SKM-1 treated with dmso at 0.1 percent for 144 hours (cell line): ENCODE data around the gene PEAK1.
A peak's percentile ranks its signal among the peaks of the same experiment; 100 is the strongest.

Experiments
- DNase-seq: peaks from one replicate; lab custom pipeline; 2025; ENCODE audit not compliant: unreplicated experiment; lab: John Stamatoyannopoulos, UW

Gene PEAK1

DNA sequence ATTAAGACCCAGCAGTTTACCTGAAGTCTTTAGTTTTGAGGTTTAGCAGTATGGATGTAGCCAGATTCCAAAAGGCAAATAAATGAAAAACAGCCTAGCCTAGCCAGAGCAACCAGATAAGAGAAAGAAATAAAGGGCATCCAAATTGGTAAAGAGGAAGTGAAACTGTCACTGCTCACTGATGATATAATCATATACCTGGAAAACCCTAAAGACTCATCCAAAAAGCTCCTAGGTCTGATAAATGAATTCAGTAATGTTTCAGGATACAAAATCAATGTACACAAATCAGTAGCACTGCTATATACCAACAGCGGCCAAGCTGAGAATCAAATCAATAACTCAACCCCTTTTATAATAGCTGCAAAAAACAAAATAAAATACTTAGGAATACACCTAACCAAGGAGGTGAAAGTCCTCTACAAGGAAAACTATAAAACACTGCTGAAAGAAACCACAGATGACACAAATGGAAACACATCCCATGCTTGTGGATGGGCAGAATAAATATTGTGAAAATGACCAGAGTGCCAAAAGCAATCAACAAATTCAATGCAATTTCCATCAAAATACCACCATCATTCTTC lies 13.6 kb downstream of the PEAK1 start:
- peak; percentile 10 for DNase-seq

DNA sequence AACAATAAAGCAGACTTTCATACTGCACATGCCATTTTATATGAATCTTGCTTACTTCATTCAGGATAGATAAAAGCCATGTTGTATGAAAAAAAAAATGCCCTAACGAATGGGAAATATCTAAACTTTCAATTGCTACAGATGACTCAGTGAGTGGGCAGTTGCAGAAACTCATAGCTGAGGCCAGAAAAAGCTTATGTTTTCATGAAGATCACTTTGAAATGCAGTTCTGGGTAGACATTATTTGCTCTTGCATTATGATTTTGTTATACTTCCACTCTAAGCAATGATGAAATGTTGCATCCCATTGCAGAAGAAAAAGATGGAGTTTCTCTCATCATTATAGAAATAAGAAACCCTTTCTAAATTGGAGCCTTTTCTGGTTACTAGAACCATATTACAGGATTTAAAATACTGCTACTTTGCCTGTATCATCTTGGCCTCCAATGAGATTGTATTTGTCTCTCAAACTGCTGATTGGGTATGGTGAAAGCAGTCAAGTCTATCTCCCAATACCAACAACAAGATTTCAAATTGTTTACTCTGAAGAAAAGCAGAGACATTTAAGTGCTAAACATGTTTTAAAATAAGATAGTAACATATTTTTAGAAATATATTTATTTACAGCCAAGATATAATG lies 17.0 kb downstream of the PEAK1 start:
- DNase-seq, result no peak

DNA sequence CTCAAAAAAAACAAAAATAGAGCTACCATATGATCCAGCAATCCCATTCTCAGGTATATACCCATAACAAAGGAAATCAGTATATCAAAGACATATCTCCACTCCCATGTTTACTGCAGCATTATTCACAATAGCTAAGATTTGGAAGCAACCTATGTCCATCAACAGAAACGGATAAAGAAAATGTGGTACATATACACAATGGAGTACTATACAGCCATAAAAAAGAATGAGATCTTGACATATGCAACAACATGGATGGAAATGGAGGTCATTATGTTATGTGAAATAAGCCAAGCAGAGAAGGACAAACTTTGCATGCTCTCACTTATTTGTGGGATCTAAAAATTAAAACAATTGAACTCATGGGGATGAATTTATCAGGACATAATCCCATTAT lies 19.6 kb downstream of the PEAK1 start:
- no peak for DNase-seq

DNA sequence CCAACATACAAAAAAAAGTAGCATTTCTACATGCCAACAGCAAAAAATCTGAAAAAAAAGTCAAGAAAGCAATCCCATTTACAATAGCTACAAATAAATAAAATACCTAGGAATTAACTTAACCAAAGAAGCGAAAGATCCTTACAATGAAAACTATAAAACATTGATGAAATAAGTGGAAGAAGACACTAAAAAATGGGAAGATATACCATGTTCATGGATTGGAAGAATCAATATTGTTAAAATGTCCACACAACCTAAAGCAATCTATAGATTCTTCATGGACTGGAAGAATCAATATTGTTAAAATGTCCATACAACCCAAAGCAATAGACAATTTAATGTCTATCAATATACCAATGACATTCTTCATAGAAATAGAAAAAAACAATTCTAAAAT lies 21.0 kb downstream of the PEAK1 start:
- DNase-seq, result no peak

DNA sequence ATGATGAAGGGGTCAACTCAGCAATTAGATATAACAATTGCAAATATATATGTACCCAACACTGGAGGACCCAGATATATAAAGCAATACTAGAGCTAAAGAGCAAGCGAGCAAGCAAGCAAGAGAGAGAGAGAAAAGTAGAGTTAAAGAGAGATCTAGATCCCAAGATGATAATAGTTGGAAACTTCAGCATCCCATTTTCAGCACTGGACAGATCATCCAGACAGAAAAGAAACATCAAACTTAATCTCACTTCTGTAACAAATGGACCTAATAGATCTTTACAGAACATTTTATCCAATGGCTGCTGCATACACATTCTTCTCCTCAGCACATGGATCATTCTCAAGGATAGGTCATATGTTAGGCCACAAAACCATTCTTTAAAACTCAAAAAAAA lies 23.2 kb downstream of the PEAK1 start:
- no peak for DNase-seq

DNA sequence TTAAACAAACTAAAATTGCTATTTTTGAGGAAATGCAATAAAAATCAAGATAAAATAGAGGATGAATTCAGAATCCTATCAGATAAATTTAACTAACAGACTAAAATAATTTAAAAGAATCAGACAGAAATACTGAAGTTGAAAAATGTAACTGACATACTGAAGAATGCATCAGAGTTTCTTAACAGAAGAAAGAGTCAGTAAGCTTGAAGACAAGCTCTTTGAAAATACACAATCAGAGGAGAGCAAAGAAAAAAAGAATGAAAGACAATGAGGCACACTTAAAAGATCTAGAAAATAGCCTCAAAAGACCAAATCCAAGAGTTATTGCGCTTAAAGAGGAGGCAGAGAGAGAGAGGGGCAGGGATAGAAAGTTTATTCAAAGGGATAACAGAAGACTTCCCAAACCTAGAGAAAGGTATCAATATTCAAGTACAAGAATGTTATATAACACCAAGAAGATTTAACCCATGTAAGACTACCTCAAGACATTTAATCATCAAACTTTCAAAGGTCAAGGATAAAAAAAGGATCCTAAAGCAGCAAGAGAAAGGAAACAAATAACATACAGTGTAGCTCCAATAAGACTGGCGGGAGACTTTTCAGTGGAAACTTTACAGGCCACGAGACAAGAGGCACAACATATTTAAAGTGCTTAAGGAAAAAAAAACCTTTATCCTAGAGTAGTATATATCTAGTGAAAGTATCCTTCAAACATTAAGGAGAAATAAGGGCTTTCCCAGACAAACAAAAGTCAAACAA lies 24.7 kb downstream of the PEAK1 start:
- no peak for DNase-seq

DNA sequence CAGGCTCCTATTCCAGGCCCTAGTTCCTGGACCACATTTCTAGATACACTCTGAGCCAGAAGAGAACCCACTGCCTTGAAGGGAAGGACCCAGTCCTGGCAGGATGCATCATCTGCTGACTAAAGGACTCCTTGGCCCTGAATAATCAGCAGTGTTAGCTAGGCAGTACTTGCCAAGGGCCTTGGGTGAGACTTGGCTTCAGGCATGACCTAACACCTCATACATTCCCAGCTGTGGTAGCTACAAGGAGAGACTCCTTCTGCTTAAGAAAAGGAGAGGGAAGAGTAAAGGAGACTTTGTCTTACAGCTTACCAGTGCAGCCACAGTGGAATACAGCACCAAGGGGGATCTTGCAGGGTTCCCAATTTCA lies 26.4 kb downstream of the PEAK1 start:
- DNase-seq, result no peak

DNA sequence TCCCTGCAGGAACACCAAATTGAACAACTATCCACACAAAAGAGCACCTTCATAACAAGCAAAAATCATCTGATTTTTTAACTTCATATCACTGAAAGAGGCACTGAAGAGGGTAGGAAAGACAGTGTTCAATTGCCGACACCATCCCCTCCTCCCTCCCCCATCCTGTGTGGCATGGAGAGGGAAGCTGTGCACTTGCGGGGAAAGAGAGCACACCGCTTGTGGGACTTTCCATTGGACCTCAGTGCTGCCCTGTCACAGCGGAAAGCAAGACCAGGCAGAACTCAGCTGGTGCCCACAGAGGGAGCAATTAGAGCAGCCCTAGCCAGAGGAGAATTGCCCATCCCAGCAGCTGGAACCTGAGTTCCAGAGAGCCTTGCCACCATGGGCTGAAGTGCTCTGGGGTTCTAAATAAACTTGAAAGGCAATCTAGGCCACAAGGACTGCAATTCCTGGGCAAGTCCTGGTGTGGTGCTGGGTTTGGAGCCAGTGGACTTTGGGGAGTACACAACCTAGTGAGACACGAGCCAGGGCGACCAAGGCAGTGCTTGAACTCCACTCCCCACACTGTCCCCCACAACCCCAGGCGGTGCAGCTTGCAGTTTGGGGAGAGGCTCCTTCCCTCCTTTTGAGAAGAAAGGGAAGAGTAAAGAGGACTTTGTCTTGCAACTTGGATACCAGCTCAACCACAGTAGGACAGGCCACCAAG lies 27.0 kb downstream of the PEAK1 start:
- DNase-seq, result no peak

DNA sequence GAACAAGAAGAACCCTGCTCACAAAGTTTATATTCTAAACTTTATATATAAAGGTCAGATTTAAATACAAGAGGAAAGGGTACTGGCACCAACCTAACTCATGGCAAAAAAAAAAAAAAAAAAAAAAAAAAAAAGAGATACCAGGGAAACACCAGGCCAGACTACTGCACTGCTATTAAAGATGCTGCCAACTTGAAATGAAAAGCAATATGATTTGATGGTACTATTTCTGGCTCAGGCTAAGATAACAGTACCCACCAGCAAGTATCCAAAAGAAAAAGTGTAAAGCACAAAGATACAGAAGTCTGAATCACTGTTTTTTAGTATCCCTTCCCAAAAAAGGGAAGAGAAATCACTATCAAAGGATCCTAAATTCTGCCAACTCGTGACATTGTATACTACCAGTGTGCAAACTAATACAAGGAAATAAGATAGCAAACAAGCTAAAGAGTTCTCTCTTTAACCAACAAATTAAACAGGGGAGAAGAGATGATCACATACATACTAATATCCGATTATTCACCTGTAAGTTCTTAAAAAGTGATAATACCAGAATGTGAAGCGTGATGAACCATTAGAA lies 28.4 kb downstream of the PEAK1 start:
- no peak for DNase-seq

DNA sequence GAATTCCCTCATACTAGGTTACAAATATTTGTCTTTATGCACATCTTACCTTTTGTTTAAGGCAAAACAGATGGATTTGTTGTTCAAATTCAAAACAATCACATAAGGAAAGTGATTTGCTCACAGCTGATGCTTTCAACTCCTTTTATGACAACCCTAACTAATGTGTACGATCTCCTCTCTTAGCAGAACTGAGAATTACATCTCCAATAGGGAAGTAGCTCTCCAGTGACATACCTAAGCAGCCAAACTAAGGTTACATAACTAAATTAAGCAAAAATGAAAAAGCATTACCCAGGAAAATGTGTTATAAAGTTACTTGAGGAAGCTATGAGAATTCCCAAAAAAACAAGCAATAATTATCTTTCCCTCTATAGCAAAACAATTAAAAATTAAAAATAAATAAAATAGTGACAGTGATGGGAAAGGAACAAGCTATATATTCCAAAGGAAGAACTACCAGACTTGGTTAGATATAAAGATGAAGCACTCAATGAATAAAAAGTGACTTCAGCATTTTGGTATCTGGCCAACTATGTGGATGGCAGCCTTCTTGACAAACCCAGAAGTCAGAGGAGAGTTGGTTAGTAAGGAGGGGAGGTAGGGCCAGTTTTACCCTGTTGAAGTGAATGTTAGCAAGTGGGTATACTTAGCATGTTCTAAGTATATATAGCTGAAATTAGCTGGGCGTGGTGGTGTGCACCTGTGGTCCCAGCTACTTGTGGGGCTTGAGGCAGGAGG lies 32.4 kb downstream of the PEAK1 start:
- peak; percentile 42 for DNase-seq

DNA sequence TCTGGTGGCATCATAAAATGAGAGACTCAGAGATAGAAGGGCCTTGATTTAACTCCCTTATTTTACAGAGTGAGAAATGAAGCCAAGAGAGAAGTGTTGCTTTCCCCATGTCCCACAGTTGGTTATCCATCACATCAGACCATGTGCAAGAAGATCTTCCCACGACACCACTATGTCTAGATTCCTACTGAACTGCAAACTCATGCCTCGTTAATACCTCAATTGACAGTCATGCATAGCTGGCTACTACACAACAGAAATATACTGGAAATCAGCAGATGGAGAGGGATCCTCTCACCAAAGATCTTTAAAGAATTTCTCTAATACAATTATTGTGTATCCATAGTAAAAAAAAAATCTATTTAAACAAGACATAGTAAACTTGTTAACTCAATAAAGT lies 33.3 kb downstream of the PEAK1 start:
- DNase-seq, result no peak

DNA sequence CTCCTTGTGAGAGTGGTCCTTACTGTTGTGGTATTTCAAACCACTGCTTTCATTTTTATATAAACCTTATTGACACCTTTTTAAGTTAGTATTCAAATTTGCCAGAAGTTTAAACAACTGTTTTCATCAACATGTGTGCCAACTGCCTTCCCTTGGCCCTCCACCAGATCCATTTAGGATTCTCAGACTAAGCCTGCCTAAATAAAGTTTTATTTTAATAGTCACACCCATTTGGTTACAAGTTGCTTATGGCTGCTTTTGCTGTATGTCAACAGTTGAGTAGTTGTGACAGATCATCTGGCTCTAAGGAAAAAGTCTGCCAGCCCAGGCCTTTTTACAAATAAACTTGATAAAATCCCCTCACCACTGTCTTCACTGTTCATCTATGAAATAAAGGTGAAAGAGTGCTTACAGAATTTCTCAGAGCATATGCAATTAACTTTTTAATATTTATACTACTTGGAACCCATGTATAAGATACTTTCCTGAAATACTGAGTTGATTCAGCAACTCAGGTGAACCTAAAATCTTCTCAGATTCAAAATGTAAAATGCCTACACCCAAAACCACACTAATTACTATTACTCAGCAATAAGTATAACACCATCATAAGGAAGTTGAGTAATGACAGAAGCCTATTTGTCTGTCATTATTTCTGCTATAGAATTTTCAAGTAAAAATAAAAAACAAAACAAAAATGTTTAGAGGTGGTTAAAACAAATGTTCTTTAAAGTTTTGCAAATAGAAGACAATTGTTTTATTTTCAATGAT lies 35.1 kb downstream of the PEAK1 start:
- DNase-seq, result no peak

DNA sequence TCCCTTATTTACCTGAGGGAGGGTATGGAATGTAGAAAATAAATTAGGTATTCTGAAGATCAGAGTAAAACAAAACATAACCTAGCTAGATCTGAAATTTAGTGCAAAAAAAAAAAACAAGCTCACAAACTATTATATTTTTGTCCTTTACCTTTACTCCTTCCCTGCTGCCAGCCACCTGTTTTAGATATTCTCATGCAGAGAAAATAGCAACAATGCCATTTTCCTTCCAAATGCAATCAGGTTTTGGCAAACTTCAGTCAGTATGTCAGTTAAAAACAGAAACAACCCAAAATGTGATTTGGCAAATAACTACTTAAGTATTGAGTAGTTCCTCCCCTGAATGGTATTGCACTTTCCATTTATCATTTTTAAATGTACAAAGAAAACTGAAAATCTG lies 35.8 kb downstream of the PEAK1 start:
- DNase-seq, result no peak

DNA sequence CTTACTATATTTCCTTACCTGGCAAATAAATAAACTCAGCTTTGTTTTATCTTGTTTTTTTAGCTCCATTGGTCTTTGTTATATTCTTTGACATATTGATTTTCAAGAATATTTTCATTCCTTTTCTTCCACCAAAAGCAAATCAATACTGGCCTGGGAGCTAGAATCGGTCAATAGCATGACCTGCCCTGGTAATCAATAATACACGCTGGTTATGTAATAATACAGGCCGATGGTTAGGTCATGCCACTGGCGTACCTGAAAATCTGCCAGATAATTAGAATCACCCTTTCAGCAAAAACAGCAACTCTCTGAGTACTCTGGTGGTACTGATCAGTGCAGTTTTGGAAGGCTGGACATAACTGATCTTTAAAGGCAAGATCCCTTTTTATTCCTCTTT lies 39.9 kb downstream of the PEAK1 start:
- DNase-seq, result no peak

DNA sequence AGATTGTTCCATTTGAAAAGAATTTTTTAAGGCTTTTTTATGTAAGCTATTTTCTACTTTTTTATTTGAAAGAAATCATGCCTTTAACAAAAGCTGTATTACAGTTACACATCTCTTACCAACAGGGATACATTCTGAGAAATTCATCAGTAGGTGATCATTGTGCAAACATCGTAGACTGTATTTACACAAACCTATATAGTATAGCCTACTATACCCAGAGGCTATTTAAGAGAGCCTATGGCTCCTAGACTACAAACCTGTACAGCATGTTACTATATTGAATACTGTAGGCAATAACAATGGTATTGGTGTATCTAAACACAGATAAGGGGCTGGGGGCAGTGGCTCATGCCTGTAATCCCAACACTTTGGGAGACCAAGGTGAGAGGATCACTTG lies 43.1 kb downstream of the PEAK1 start:
- DNase-seq, result no peak

DNA sequence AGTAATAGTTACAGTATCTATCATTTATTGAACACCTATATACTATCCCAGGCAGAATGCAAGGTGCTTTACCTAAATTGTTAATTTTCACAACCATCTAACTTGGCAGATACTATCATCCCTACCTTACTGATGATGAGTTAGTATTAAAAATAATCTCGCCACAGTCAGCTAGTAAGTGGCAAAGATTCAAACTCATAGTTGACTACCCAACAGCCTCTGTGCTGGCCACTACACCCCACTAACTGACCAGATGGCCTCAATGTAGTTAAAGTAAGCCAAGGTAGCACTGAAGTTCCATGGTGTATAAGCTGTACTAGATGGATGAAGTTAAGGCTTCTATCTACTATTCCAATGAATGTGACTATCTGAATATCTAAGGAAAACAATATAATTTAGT lies 44.8 kb downstream of the PEAK1 start:
- DNase-seq, result no peak

DNA sequence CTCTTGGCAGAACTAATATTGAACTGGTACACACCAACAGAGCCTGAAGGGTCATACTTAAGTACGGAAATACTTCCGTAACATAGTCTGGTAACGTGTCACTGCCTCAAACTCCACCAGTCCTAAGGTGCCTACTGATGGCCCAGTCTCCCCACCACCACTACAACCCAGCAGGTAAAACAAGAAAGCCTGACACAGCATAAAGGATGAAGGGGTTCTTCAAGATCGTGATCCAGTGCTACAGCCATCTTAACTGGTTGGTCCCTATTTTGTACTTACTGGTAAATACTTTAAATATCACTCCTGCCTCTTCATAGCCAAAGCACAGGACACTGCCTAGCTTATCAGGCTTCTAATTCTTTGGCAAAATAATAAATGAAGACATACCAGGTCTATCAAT lies 46.5 kb downstream of the PEAK1 start:
- DNase-seq, result no peak

DNA sequence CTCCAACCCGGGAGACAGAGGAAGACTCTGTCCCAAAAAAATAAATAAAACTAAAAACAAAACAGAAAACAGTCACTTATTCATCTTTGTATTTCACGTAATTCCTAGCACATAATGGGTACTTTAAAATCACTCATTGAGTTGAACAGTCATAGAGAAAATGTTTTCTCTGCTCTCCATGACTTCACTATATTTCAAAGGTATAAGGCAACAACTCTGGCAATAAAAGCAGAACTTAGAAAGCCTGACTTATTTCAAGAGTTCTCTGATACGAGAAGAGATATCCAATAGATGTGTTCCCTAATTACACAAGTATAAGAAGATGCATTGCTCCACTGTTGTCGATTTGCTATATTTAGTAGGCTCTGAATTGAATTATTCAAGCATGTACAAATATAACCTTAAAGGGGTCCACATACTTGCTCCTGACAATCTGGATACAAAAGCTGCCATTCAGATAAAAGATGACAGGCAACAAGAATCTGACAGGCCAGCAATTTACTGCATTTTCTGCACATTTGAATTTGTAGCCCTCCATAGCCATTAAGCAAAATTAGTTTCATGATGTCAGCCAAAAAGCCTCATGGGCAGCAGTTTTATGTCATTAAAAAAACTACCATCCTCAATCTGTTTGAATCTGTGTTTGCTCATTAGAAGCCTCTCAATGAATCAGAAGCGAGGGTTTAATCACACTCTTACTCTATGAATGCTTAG lies 47.9 kb downstream of the PEAK1 start:
- no peak for DNase-seq

DNA sequence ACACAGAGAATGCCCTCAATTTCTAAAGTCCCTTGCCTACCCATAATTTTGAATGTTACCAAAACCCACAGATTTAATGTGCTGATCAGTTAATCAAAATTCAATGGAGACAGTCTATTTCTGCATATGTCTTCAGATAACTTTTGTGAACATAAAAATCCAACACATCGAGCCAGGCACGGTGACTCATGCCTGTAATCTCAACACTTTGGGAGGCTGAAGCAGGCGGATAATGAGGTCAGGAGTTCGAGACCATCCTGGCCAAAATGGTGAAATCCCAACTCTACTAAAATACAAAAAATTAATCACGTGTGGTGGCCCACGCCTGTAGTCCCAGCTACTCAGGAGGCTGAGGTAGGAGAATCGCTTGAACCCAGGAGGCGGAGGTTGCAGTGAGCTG lies 49.3 kb downstream of the PEAK1 start:
- no peak for DNase-seq

DNA sequence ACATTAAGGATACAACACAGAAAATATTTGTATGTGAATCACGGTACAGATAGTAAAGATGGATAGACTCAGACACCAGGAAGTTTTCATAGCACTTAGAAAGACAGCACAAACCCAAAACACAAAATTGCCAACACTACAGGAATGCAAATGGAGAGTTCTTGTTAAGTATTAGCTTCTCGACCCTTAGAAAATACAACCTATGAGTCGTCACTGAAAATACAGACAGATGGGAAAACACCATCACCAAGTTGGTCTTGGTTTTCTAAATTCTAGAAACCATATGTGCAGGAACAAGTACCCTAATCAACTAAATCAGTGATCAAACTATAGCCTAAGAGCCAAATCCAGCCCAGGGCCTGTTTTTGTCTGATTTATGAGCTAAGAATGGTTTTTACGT lies 50.7 kb downstream of the PEAK1 start:
- DNase-seq, result no peak
